GM12878 (cell line): ENCODE data around the gene PAK5. TPM values are rescaled to one million over a fixed set of nuclear protein-coding genes. Genes with fewer than 3 reads are reported as not detected.

Experiments used
- ATAC-seq: fragments of 200-7000 bp; cut with Tn5 transposase; 3 replicates; pipeline ENCODE4 v1.9.1; 2020; ENCODE audit warnings: mild to moderate bottlenecking, moderate library complexity
- BruUV-seq: library from RNA; stranded (reverse); fragments of 400-500 nt; replicated peaks from 2 replicates; lab custom pipeline; 2021; lab: Mats Ljungman, UMichigan
- CTCF ChIA-PET: fragments of 300-600 bp; sonication (Branson Sonifier 250); formaldehyde crosslinking; extraction: SDS; loops from one replicate; lab custom pipeline; 2021; ENCODE audit warnings: inconsistent platforms; lab: Yijun Ruan, JAX
- POLR2A ChIA-PET: fragments of 350-600 bp; formaldehyde crosslinking; extraction: SDS; loops from one replicate; lab custom pipeline; 2021; ENCODE audit warnings: inconsistent platforms; lab: Charles Lee
- RAD21 ChIA-PET: fragments of 300-600 bp; sonication (Branson Sonifier 250); formaldehyde crosslinking; loops from one replicate; lab custom pipeline; 2023; ENCODE audit warnings: antibody characterized with exemption; ENCODE audit not compliant: unreplicated experiment; lab: Charles Lee
- SMC1A ChIA-PET: fragments of 300-600 bp; sonication (Branson Sonifier 250); formaldehyde crosslinking; loops from one replicate; lab custom pipeline; 2023; ENCODE audit not compliant: unreplicated experiment, uncharacterized antibody; lab: Charles Lee
- DNase-seq: peaks from one replicate; pipeline ENCODE4 v3.0.0-alpha.2; 2011; ENCODE audit warnings: low read depth, low spot score
- FAIRE-seq: peaks from 3 replicates; lab custom pipeline; 2011; peaks lifted over from hg19 to GRCh38; lab: Jason Lieb, UNC
- H2AFZ ChIP-seq: 2 replicates; pipeline ENCODE4 v1.6.0; 2011; ENCODE audit warnings: low read depth, low read length, control low read depth; ENCODE audit not compliant: control insufficient read depth
- H3K27ac ChIP-seq: 2 replicates; pipeline ENCODE4 v1.5.1; 2011; ENCODE audit warnings: control low read depth; ENCODE audit not compliant: control insufficient read depth, insufficient read depth
- H3K27me3 ChIP-seq, 2 experiments: replicated peaks in 1 of 2; 2 replicates each; pipeline versions ENCODE4 v1.6.0 to v1.6.1; 2011; ENCODE audit warnings: low read length in 1 of 2; ENCODE audit not compliant: control insufficient read depth in 2 of 2, insufficient read depth in 2 of 2
- H3K36me3 ChIP-seq, 2 experiments: 2 replicates each; pipeline ENCODE4 v1.5.1; 2011; ENCODE audit warnings: low read length in 1 of 2; ENCODE audit not compliant: control insufficient read depth in 2 of 2, insufficient read depth in 2 of 2
- H3K4me1 ChIP-seq: 2 replicates; pipeline ENCODE4 v1.6.1; 2011; ENCODE audit warnings: mild to moderate bottlenecking, low read length, moderate library complexity, mixed read lengths; ENCODE audit not compliant: control insufficient read depth, insufficient read depth
- H3K4me2 ChIP-seq: 2 replicates; pipeline ENCODE4 v1.6.0; 2011; ENCODE audit warnings: control low read depth; ENCODE audit not compliant: control insufficient read depth, insufficient read depth
- H3K4me3 ChIP-seq: fragments of 200-600 bp; sonication (generic); 2 replicates; pipeline ENCODE4 v1.5.1; 2016
- H3K79me2 ChIP-seq: 2 replicates; pipeline ENCODE4 v1.6.0; 2011; ENCODE audit warnings: low read length; ENCODE audit not compliant: control insufficient read depth, insufficient read depth
- H3K9ac ChIP-seq: 2 replicates; pipeline ENCODE4 v1.8.0; 2011; ENCODE audit warnings: low read length, control low read depth, mixed read lengths; ENCODE audit not compliant: control insufficient read depth, insufficient read depth
- H3K9me3 ChIP-seq: replicated peaks from 3 replicates; pipeline ENCODE4 v1.5.1; 2011; ENCODE audit warnings: mild to moderate bottlenecking, low read length; ENCODE audit not compliant: control insufficient read depth, insufficient read depth
- H4K20me1 ChIP-seq: 2 replicates; pipeline ENCODE4 v1.6.0; 2011; ENCODE audit not compliant: control insufficient read depth, insufficient read depth
- ATF2 ChIP-seq: IDR thresholded peaks from 2 replicates; pipeline ENCODE4 v1.6.1; 2012; ENCODE audit warnings: low read length, inconsistent platforms
- EED ChIP-seq: sonication (generic); IDR thresholded peaks from 2 replicates; pipeline ENCODE4 v1.6.1; 2016; ENCODE audit warnings: antibody characterized with exemption, low read depth
- EGR1 ChIP-seq, 2 experiments: IDR thresholded peaks; 1 replicate in 1 of 2; 2 replicates in 1 of 2; pipeline ENCODE4 v1.6.1; 2011 to 2012; ENCODE audit warnings: low read depth in 2 of 2, low read length in 2 of 2, borderline replicate concordance in 1 of 2, mild to moderate bottlenecking in 1 of 2, moderate library complexity in 1 of 2
- FOXK2 ChIP-seq: fragments of 450-650 bp; IDR thresholded peaks from 2 replicates; pipeline ENCODE4 v1.6.1; 2017; ENCODE audit warnings: mild to moderate bottlenecking, moderate library complexity
- KAT2A ChIP-seq: conservative IDR thresholded peaks from 2 replicates; pipeline ENCODE4 v1.6.1; 2011; ENCODE audit warnings: low read depth, low read length; ENCODE audit not compliant: control insufficient read depth
- MAX ChIP-seq: IDR thresholded peaks from 2 replicates; pipeline ENCODE4 v1.6.1; 2012; ENCODE audit warnings: low read depth, low read length, improper control_type of control experiment
- MTA3 ChIP-seq: IDR thresholded peaks from 2 replicates; pipeline ENCODE4 v1.6.1; 2012; ENCODE audit warnings: low read length, inconsistent platforms, borderline replicate concordance
- MYB ChIP-seq: fragments of 150-350 bp; IDR thresholded peaks from 2 replicates; pipeline ENCODE4 v1.6.1; 2014; ENCODE audit warnings: mild to moderate bottlenecking, low read depth, low read length, borderline replicate concordance
- MYC ChIP-seq: IDR thresholded peaks from 2 replicates; pipeline ENCODE4 v1.6.1; 2011; ENCODE audit warnings: mild to moderate bottlenecking, low read length, moderate library complexity, inconsistent platforms; ENCODE audit not compliant: insufficient read depth, insufficient replicate concordance, insufficient read length, severe bottlenecking
- PAX5 ChIP-seq: IDR thresholded peaks from 2 replicates; pipeline ENCODE4 v1.6.1; 2011; ENCODE audit warnings: low read depth, low read length, borderline replicate concordance
- PML ChIP-seq: IDR thresholded peaks from 2 replicates; pipeline ENCODE4 v1.6.1; 2012; ENCODE audit warnings: low read length, inconsistent platforms
- POLR2AphosphoS2 ChIP-seq: IDR thresholded peaks from 2 replicates; pipeline ENCODE4 v1.6.1; 2011; ENCODE audit warnings: low read depth, mild to moderate bottlenecking, low read length, improper control_type of control experiment, moderate library complexity
- RBBP5 ChIP-seq: fragments of 200-600 bp; sonication (generic); conservative IDR thresholded peaks from 2 replicates; pipeline ENCODE4 v1.6.1; 2016
- SKIL ChIP-seq: fragments of 450-650 bp; IDR thresholded peaks from 2 replicates; pipeline ENCODE4 v1.6.1; 2017; ENCODE audit warnings: mild to moderate bottlenecking, low read depth, inconsistent platforms; ENCODE audit not compliant: poor library complexity, severe bottlenecking
- TCF12 ChIP-seq: IDR thresholded peaks from 2 replicates; pipeline ENCODE4 v1.6.1; 2011; ENCODE audit warnings: low read depth, mild to moderate bottlenecking, low read length
- USF1 ChIP-seq: IDR thresholded peaks from 2 replicates; pipeline ENCODE4 v1.6.1; 2011; ENCODE audit warnings: borderline replicate concordance, low read depth, mild to moderate bottlenecking, moderate library complexity, mixed read lengths, low read length; ENCODE audit not compliant: insufficient read depth; ENCODE audit errors: extremely low read length
- WRNIP1 ChIP-seq: IDR thresholded peaks from 2 replicates; pipeline ENCODE4 v1.6.1; 2011; ENCODE audit warnings: low read depth, low read length, improper control_type of control experiment, borderline replicate concordance
- ZBTB4 ChIP-seq: fragments of 450-650 bp; formaldehyde crosslinking; IDR thresholded peaks from 2 replicates; pipeline ENCODE4 v1.4.0; 2022; ENCODE audit warnings: mild to moderate bottlenecking, moderate library complexity
- WGBS: methylation state at CpG from one replicate; pipeline ENCODE4 v1.1.6; 2016; ENCODE audit warnings: low lambda C conversion rate; ENCODE audit not compliant: insufficient replicate concordance, insufficient coverage; ENCODE audit errors: missing lambda C conversion rate; 5-methylcytosine and 5-hydroxymethylcytosine counted together
- in situ Hi-C: fragments of 300-500 bp; cut with MboI; formaldehyde crosslinking; loops from 9 replicates; pipeline ENCODE4 v1.14.3; 2018; ENCODE audit warnings: mixed read lengths
- intact Hi-C: fragments of 100-400 bp; cut with micrococcal nuclease; formaldehyde crosslinking; loops from one replicate; pipeline ENCODE4 v1.14.2; 2022; ENCODE audit not compliant: unreplicated experiment
- polyA plus RNA-seq, 11 experiments: library from polyadenylated mRNA; depleted of rRNA in 4 of 11; unstranded in 6 of 11; stranded (reverse) in 5 of 11; fragments of >200 nt; fragmentation: Nextera tagmentation in 4 of 11; fragmentation: Illumina TruSeq in 1 of 11; extraction: Ambion mirVana in 4 of 11; extraction: Trizol in 1 of 11; gene quantifications; 1 replicate in 1 of 11; 2 replicates in 10 of 11; pipeline versions ENCODE4 v1.2.1 to v1.2.3, GENCODE V29; 2011 to 2016; ENCODE audit warnings: inconsistent platforms in 2 of 11, missing spikeins in 2 of 11, low read depth in 1 of 11
- total RNA-seq, 4 experiments: library from RNA; depleted of rRNA in 3 of 4; stranded (reverse); fragments of >200 nt in 3 of 4; fragmentation: Illumina TruSeq in 1 of 4; extraction: Trizol in 1 of 4; gene quantifications; 2 replicates each; pipeline versions ENCODE4 v1.2.1 to v1.2.3, GENCODE V29; 2013 to 2021

Gene PAK5
- total and polyA plus RNA-seq, 10 of the 15 experiments (the other 5 are each of a cell fraction or from before 2014, with no cell fraction given): not detected

GRCh38 chr20:9590189-9590588 is 248.7 kb downstream of the PAK5 start:
- ATAC-seq (no peak), DNase-seq (no peak), FAIRE-seq (no peak)
- intact Hi-C loops: no loop called here
- H3K36me3 ChIP-seq: no peaks in the 10 kb centered on the region
- no TSS peak for BruUV-seq
- H3K4me3 ChIP-seq: no peak overlapping the region
- ChIA-PET POLR2A (no interaction called here), RAD21 (no interaction called here), SMC1A (no interaction called here), CTCF (no interaction called here)
- no peaks in the 10 kb centered on the region for H4K20me1 ChIP-seq
- H3K4me2 ChIP-seq: no peak overlapping the region
- H3K4me1 ChIP-seq: no peaks in the 10 kb centered on the region
- no peak overlapping the region for H2AFZ ChIP-seq
- in situ Hi-C loops: no loop called here
- H3K27me3 ChIP-seq: no peaks in the 10 kb centered on the region
- WGBS: 0% methylated on average over 1 of the region's 1 CpG
- H3K27ac ChIP-seq: no peak overlapping the region
- H3K79me2 ChIP-seq: no peaks in the 10 kb centered on the region
- H3K9me3 ChIP-seq: no peaks in the 10 kb centered on the region
- H3K9ac ChIP-seq: no peak overlapping the region
- no peak for TF ChIP-seq FOXK2
- TF ChIP-seq MTA3: no peak
- TF ChIP-seq USF1: no peak
- no peak for TF ChIP-seq POLR2AphosphoS2
- TF ChIP-seq TCF12: no peak
- TF ChIP-seq EED: no peak
- no peak for TF ChIP-seq ZBTB4
- no peak for TF ChIP-seq PAX5
- TF ChIP-seq MYC: no peak
- TF ChIP-seq MAX: no peak
- TF ChIP-seq EGR1 (IDR thresholded peaks at IDR 0.05; ENCODE audit: borderline replicate concordance in 1 of 2, low read depth in 2 of 2, low read length in 2 of 2): no peak
- no peak for TF ChIP-seq PML
- TF ChIP-seq MYB: no peak
- no peak for TF ChIP-seq RBBP5
- no peak for TF ChIP-seq WRNIP1
- TF ChIP-seq KAT2A: no peak
- no peak for TF ChIP-seq SKIL
- TF ChIP-seq ATF2: no peak
